ENCODE data around the gene EFCAB9.

Gene EFCAB9

DNA sequence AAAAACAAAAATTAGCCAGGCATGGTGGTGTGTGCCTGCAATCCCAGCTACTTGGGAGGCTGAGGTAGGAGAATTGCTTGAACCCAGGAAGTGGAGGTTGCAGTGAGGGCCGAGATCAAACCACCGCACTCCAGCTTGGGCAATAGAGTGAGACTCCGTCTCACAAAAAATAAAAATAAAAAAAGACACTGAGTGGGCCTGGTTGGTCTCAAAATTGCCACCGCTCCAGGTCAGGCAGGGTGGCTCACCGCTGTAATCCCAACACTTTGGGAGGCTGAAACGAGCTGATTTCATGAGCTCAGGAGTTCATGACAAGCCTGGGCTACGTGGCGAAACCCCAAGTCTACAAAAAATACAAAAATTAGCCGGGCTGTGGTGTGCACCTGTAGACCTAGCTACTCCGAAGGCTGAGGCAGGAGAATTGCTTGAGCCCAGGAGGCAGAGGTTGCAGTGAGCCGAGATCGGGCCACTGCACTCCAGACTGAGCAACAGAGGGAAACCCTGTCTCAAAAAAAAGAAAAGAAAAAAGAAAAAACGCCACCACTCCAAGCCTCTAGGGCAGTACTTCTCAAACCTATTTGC is 7.8 kb upstream of the EFCAB9 start:
- H3K9me3 ChIP-seq (ENCODE audit: control extremely low read depth in 1 of 5, control insufficient read depth in 4 of 5, insufficient read depth in 2 of 5, low read depth in 1 of 5, low read length in 4 of 5): no peaks in the 10 kb centered on the region
- POLR2A ChIA-PET: interaction anchor here (0.6 to 4.4 kb wide), 5 partner anchors 8 to 76 kb away, joined by 3 to 49 read pairs (median 3); no protein-coding TSS in a partner anchor
- no peaks in the 10 kb centered on the region for H3K27me3 ChIP-seq (replicated peaks in 2 of 5; ENCODE audit: control insufficient read depth in 4 of 5, insufficient read depth in 5 of 5, low read length in 4 of 5)
- H3K36me3 ChIP-seq (ENCODE audit: control insufficient read depth in 4 of 4, insufficient read depth in 4 of 4, low read length in 3 of 4): peaks cover 2 to 18% (median 6%) of the 10 kb centered on the region in 4 experiments
- WGBS (ENCODE audit: insufficient coverage): 64% methylated on average over 10 of the region's 13 CpGs
- CTCF ChIA-PET: interaction anchor here (0.6 to 6.8 kb wide), 13 partner anchors 7 to 107 kb away, joined by 3 to 87 read pairs (median 5); no protein-coding TSS in a partner anchor
- DNase-seq: no peak
- H3K4me3 ChIP-seq (ENCODE audit: control insufficient read depth in 1 of 7, extremely low read depth in 1 of 7, insufficient read depth in 4 of 7, low read depth in 2 of 7, low read length in 6 of 7): peak overlapping the region; percentile 16 to 97 (median 93)
- peaks cover 10 to 63% (median 47%) of the 10 kb centered on the region in 4 experiments for H3K4me1 ChIP-seq (ENCODE audit: control extremely low read depth in 1 of 4, control insufficient read depth in 4 of 4, insufficient read depth in 4 of 4, low read length in 3 of 4)
- peak overlapping the region; percentile 51 to 85 for H3K27ac ChIP-seq (ENCODE audit: insufficient read depth in 1 of 2, low read depth in 1 of 2, low read length in 2 of 2, poor library complexity in 1 of 2, severe bottlenecking in 2 of 2)

GRCh38 chr5:172187118-172188032 is 6.6 kb upstream of the EFCAB9 start:
- ChIA-PET CTCF (interaction anchor here (0.7 to 6.8 kb wide), 23 partner anchors 8 to 275 kb away, joined by 3 to 87 read pairs (median 7); no protein-coding TSS in a partner anchor), POLR2A (interaction anchor here (0.6 to 4.4 kb wide), 6 partner anchors 9 to 77 kb away, joined by 3 to 49 read pairs (median 3); no protein-coding TSS in a partner anchor)
- peak; percentile 44 to 84 (median 78) for DNase-seq
- Histone ChIP-seq H3K36me3 (ENCODE audit: control insufficient read depth in 4 of 4, insufficient read depth in 4 of 4, low read length in 3 of 4) (peaks cover 2 to 17% (median 6%) of the 10 kb centered on the region in 4 experiments), H3K27me3 (replicated peaks in 2 of 5; ENCODE audit: control insufficient read depth in 4 of 5, insufficient read depth in 5 of 5, low read length in 4 of 5) (no peaks in the 10 kb centered on the region), H3K27ac (ENCODE audit: insufficient read depth in 1 of 2, low read depth in 1 of 2, low read length in 2 of 2, poor library complexity in 1 of 2, severe bottlenecking in 2 of 2) (peak overlapping the region; percentile 61 to 85), H3K4me1 (ENCODE audit: control extremely low read depth in 1 of 4, control insufficient read depth in 4 of 4, insufficient read depth in 4 of 4, low read length in 3 of 4) (peaks cover 10 to 55% (median 40%) of the 10 kb centered on the region in 4 experiments), H3K4me3 (ENCODE audit: control insufficient read depth in 1 of 7, extremely low read depth in 1 of 7, insufficient read depth in 4 of 7, low read depth in 2 of 7, low read length in 6 of 7) (peak overlapping the region; percentile 86 to 97 (median 95)), H3K9me3 (ENCODE audit: control extremely low read depth in 1 of 5, control insufficient read depth in 4 of 5, insufficient read depth in 2 of 5, low read depth in 1 of 5, low read length in 4 of 5) (no peaks in the 10 kb centered on the region)
- 0% methylated on average over 63 of the region's 66 CpGs for WGBS (ENCODE audit: insufficient coverage)

- CTCF ChIA-PET: interaction anchor here (0.6 to 6.6 kb wide), 33 partner anchors 9 to 276 kb away, joined by 3 to 87 read pairs (median 5); partner anchors contain the start of gene UBTD2
- H3K4me1 ChIP-seq (ENCODE audit: control extremely low read depth in 1 of 4, control insufficient read depth in 4 of 4, insufficient read depth in 4 of 4, low read length in 3 of 4): peaks cover 7 to 46% (median 37%) of the 10 kb centered on the region in 4 experiments
- DNase-seq: peak; percentile 91 to 96 (median 95)
- H3K4me3 ChIP-seq (ENCODE audit: control insufficient read depth in 1 of 7, extremely low read depth in 1 of 7, insufficient read depth in 4 of 7, low read depth in 2 of 7, low read length in 6 of 7): peak within 1 kb of the TSS; percentile 86 to 97 (median 95)
- H3K36me3 ChIP-seq (ENCODE audit: control insufficient read depth in 4 of 4, insufficient read depth in 4 of 4, low read length in 3 of 4): peaks cover 2 to 14% (median 4%) of the 10 kb centered on the region in 4 experiments
- peak within 1 kb of the TSS; percentile 61 to 85 for H3K27ac ChIP-seq (ENCODE audit: insufficient read depth in 1 of 2, low read depth in 1 of 2, low read length in 2 of 2, poor library complexity in 1 of 2, severe bottlenecking in 2 of 2)
- H3K9me3 ChIP-seq (ENCODE audit: control extremely low read depth in 1 of 5, control insufficient read depth in 4 of 5, insufficient read depth in 2 of 5, low read depth in 1 of 5, low read length in 4 of 5): no peaks in the 10 kb centered on the region
- WGBS (ENCODE audit: insufficient coverage): 0% methylated on average over 84 of the region's 102 CpGs
- POLR2A ChIA-PET: interaction anchor here (0.7 to 4.4 kb wide), 7 partner anchors 9 to 81 kb away, joined by 3 to 49 read pairs (median 4); no protein-coding TSS in a partner anchor
- H3K27me3 ChIP-seq (replicated peaks in 2 of 5; ENCODE audit: control insufficient read depth in 4 of 5, insufficient read depth in 5 of 5, low read length in 4 of 5): no peaks in the 10 kb centered on the region
Observed at GRCh38 chr5:172188033-172188892, 5.7 kb upstream of the EFCAB9 start, which contains the start of gene STK10. Gene STK10, minus strand, starts transcription at chr5:172188224. Its CDS starts 182 bp downstream, at chr5:172188042.

GRCh38 chr5:172188893-172189692 is 4.9 kb upstream of the EFCAB9 start:
- peak overlapping the region in 4 of 7 experiments; percentile 93 to 97 (median 96) for H3K4me3 ChIP-seq (ENCODE audit: control insufficient read depth in 1 of 7, extremely low read depth in 1 of 7, insufficient read depth in 4 of 7, low read depth in 2 of 7, low read length in 6 of 7)
- peaks cover 6 to 38% (median 31%) of the 10 kb centered on the region in 4 experiments for H3K4me1 ChIP-seq (ENCODE audit: control extremely low read depth in 1 of 4, control insufficient read depth in 4 of 4, insufficient read depth in 4 of 4, low read length in 3 of 4)
- H3K27me3 ChIP-seq (replicated peaks in 2 of 5; ENCODE audit: control insufficient read depth in 4 of 5, insufficient read depth in 5 of 5, low read length in 4 of 5): no peaks in the 10 kb centered on the region
- H3K36me3 ChIP-seq (ENCODE audit: control insufficient read depth in 4 of 4, insufficient read depth in 4 of 4, low read length in 3 of 4): peaks cover 0 to 9% (median 1%) of the 10 kb centered on the region in 4 experiments
- CTCF ChIA-PET: interaction anchor here (0.6 to 6.6 kb wide), 26 partner anchors 9 to 125 kb away, joined by 3 to 87 read pairs (median 6); partner anchors contain the start of gene UBTD2
- DNase-seq: no peak
- POLR2A ChIA-PET: interaction anchor here (0.7 to 4.4 kb wide), 5 partner anchors 9 to 82 kb away, joined by 4 to 49 read pairs (median 4); no protein-coding TSS in a partner anchor
- WGBS (ENCODE audit: insufficient coverage): 66% methylated on average over 24 of the region's 30 CpGs
- no peak overlapping the region for H3K27ac ChIP-seq (ENCODE audit: insufficient read depth in 1 of 2, low read depth in 1 of 2, low read length in 2 of 2, poor library complexity in 1 of 2, severe bottlenecking in 2 of 2)
- no peaks in the 10 kb centered on the region for H3K9me3 ChIP-seq (ENCODE audit: control extremely low read depth in 1 of 5, control insufficient read depth in 4 of 5, insufficient read depth in 2 of 5, low read depth in 1 of 5, low read length in 4 of 5)

GRCh38 chr5:172189693-172190296 is 4.2 kb upstream of the EFCAB9 start:
- peak overlapping the region in 1 of 7 experiments; percentile 55 for H3K4me3 ChIP-seq (ENCODE audit: control insufficient read depth in 1 of 7, extremely low read depth in 1 of 7, insufficient read depth in 4 of 7, low read depth in 2 of 7, low read length in 6 of 7)
- WGBS (ENCODE audit: insufficient coverage): 96% methylated on average over 2 of the region's 3 CpGs

More at GRCh38 chr5:172189693-172190296, 4.2 kb upstream of the EFCAB9 start:
- peaks cover 4 to 31% (median 26%) of the 10 kb centered on the region in 4 experiments for H3K4me1 ChIP-seq (ENCODE audit: control extremely low read depth in 1 of 4, control insufficient read depth in 4 of 4, insufficient read depth in 4 of 4, low read length in 3 of 4)
- H3K9me3 ChIP-seq (ENCODE audit: control extremely low read depth in 1 of 5, control insufficient read depth in 4 of 5, insufficient read depth in 2 of 5, low read depth in 1 of 5, low read length in 4 of 5): no peaks in the 10 kb centered on the region
- peaks cover 0 to 4% (median 0%) of the 10 kb centered on the region in 4 experiments for H3K36me3 ChIP-seq (ENCODE audit: control insufficient read depth in 4 of 4, insufficient read depth in 4 of 4, low read length in 3 of 4)
- DNase-seq: no peak
- H3K27me3 ChIP-seq (replicated peaks in 2 of 5; ENCODE audit: control insufficient read depth in 4 of 5, insufficient read depth in 5 of 5, low read length in 4 of 5): no peaks in the 10 kb centered on the region
- CTCF ChIA-PET: interaction anchor here (0.6 to 6.6 kb wide), 19 partner anchors 11 to 125 kb away, joined by 3 to 87 read pairs (median 7); partner anchors contain the start of gene UBTD2
- H3K27ac ChIP-seq (ENCODE audit: insufficient read depth in 1 of 2, low read depth in 1 of 2, low read length in 2 of 2, poor library complexity in 1 of 2, severe bottlenecking in 2 of 2): no peak overlapping the region
- POLR2A ChIA-PET: interaction anchor here (4.4 kb wide), 1 partner anchor 15 kb away, joined by 49 read pairs; no protein-coding TSS in a partner anchor
